GM23338 (cell line): Measurements from ENCODE around the gene CTSF. TPM values are rescaled to one million over a fixed set of nuclear protein-coding genes. Genes with fewer than 3 reads are reported as not detected.
A peak's percentile ranks its signal among the peaks of the same experiment; 100 is the strongest.

Experiments
- ATAC-seq: fragments of 200-7000 bp; cut with Tn5 transposase; 3 replicates; pipeline ENCODE4 v1.9.1; 2020
- DNase-seq: peaks from one replicate; pipeline ENCODE4 v3.0.0-alpha.2; 2015; ENCODE audit warnings: low spot score
- H2AFZ ChIP-seq: fragments of 200-600 bp; sonication (generic); 2 replicates; pipeline ENCODE4 v1.8.0; 2016; ENCODE audit warnings: antibody characterized with exemption, mild to moderate bottlenecking, moderate library complexity
- H3F3A ChIP-seq: fragments of 200-600 bp; sonication (generic); replicated peaks from 2 replicates; pipeline ENCODE4 v1.8.0; 2017; ENCODE audit warnings: antibody characterized with exemption, mixed run types, low read depth
- H3K27ac ChIP-seq: fragments of 200-600 bp; sonication (generic); 2 replicates; pipeline ENCODE4 v1.6.1; 2016; ENCODE audit warnings: low read depth
- H3K27me3 ChIP-seq: fragments of 200-600 bp; sonication (generic); 2 replicates; pipeline ENCODE4 v1.8.0; 2016; ENCODE audit warnings: mild to moderate bottlenecking, mixed run types, moderate library complexity; ENCODE audit not compliant: insufficient read depth
- H3K36me3 ChIP-seq: fragments of 200-600 bp; sonication (generic); 2 replicates; pipeline ENCODE4 v1.8.0; 2016; ENCODE audit warnings: mild to moderate bottlenecking; ENCODE audit not compliant: insufficient read depth
- H3K4me1 ChIP-seq: fragments of 200-600 bp; sonication (generic); 2 replicates; pipeline ENCODE4 v1.8.0; 2016; ENCODE audit warnings: mild to moderate bottlenecking, moderate library complexity; ENCODE audit not compliant: insufficient read depth
- H3K4me2 ChIP-seq: fragments of 200-600 bp; sonication (generic); 2 replicates; pipeline ENCODE4 v1.7.1; 2017; ENCODE audit warnings: mixed run types
- H3K4me3 ChIP-seq: fragments of 200-600 bp; sonication (generic); 2 replicates; pipeline ENCODE4 v1.6.1; 2016; ENCODE audit warnings: mixed run types
- H3K79me2 ChIP-seq: fragments of 200-600 bp; sonication (generic); replicated peaks from 2 replicates; pipeline ENCODE4 v1.8.0; 2017; ENCODE audit warnings: mild to moderate bottlenecking; ENCODE audit not compliant: insufficient read depth
- H3K9me2 ChIP-seq: fragments of 200-600 bp; sonication (generic); 2 replicates; pipeline ENCODE4 v1.8.0; 2017; ENCODE audit not compliant: insufficient read depth
- H4K20me1 ChIP-seq: fragments of 200-600 bp; sonication (generic); replicated peaks from 2 replicates; pipeline ENCODE4 v1.8.0; 2017; ENCODE audit warnings: mild to moderate bottlenecking; ENCODE audit not compliant: insufficient read depth
- H3K27ac Mint-ChIP-seq: 2 replicates; pipeline ENCODE4 v1.8.0; 2020; ENCODE audit warnings: inconsistent platforms, mild to moderate bottlenecking, moderate library complexity, mixed read lengths
- H3K27me3 Mint-ChIP-seq: 3 replicates; pipeline ENCODE4 v1.8.0; 2022; ENCODE audit warnings: low read depth, mild to moderate bottlenecking, moderate library complexity, mixed read lengths, inconsistent platforms; ENCODE audit not compliant: insufficient read depth, poor library complexity
- H3K36me3 Mint-ChIP-seq: 3 replicates; pipeline ENCODE4 v1.8.0; 2021; ENCODE audit warnings: low read depth, mild to moderate bottlenecking, inconsistent platforms, moderate library complexity, mixed read lengths
- H3K4me1 Mint-ChIP-seq: 3 replicates; pipeline ENCODE4 v1.8.0; 2020; ENCODE audit warnings: mild to moderate bottlenecking, inconsistent platforms, mixed read lengths
- H3K4me3 Mint-ChIP-seq: 3 replicates; pipeline ENCODE4 v1.8.0; 2021; ENCODE audit warnings: moderate library complexity, mild to moderate bottlenecking, inconsistent platforms, mixed read lengths
- H3K9me3 Mint-ChIP-seq: 3 replicates; pipeline ENCODE4 v1.8.0; 2020; ENCODE audit warnings: moderate library complexity, mild to moderate bottlenecking, inconsistent platforms, mixed read lengths
- CTCF ChIP-seq, 2 experiments: fragments of 200-600 bp in 1 of 2; sonication (generic) in 1 of 2; conservative IDR thresholded peaks; 2 replicates each; pipeline versions ENCODE4 v1.5.1 to v1.6.1; 2016 to 2017; ENCODE audit warnings: antibody characterized with exemption in 2 of 2, low read depth in 2 of 2, mild to moderate bottlenecking in 2 of 2, moderate library complexity in 1 of 2
- EZH2 ChIP-seq: fragments of 200-600 bp; sonication (generic); IDR thresholded peaks from one replicate; pipeline ENCODE4 v1.8.0; 2017; ENCODE audit warnings: antibody characterized with exemption, mild to moderate bottlenecking, low read depth; ENCODE audit not compliant: unreplicated experiment
- EZH2phosphoT487 ChIP-seq: fragments of 200-600 bp; sonication (generic); IDR thresholded peaks from one replicate; pipeline ENCODE4 v1.8.1; 2018; ENCODE audit warnings: antibody characterized with exemption; ENCODE audit not compliant: unreplicated experiment
- NANOG ChIP-seq: IDR thresholded peaks from 2 replicates; pipeline ENCODE4 v1.6.1; 2016; ENCODE audit warnings: antibody characterized with exemption, borderline replicate concordance
- POLR2AphosphoS5 ChIP-seq: IDR thresholded peaks from 2 replicates; pipeline ENCODE4 v1.6.1; 2016; ENCODE audit warnings: antibody characterized with exemption, low read depth
- ZNF114 ChIP-seq: fragments of 250-450 bp; sonication (Bioruptor Pico); IDR thresholded peaks from 2 replicates; pipeline ENCODE4 v1.5.0; 2020; ENCODE audit warnings: mild to moderate bottlenecking, moderate library complexity
- ZNF331 ChIP-seq: fragments of 250-450 bp; sonication (Bioruptor Pico); IDR thresholded peaks from 2 replicates; pipeline ENCODE4 v1.5.0; 2020; ENCODE audit warnings: low read depth, mild to moderate bottlenecking, moderate library complexity
- ZNF462 ChIP-seq: fragments of 250-450 bp; sonication (Bioruptor Pico); IDR thresholded peaks from 2 replicates; pipeline ENCODE4 v1.5.0; 2020; ENCODE audit warnings: mild to moderate bottlenecking, moderate library complexity
- polyA plus RNA-seq: library from polyadenylated mRNA; unstranded; fragments of >200 nt; fragmentation: Nextera tagmentation; extraction: Ambion mirVana; gene quantifications from 2 replicates; pipeline ENCODE4 v1.2.1, GENCODE V29; 2016
- total RNA-seq: library from RNA; depleted of rRNA; stranded (reverse); fragments of >200 nt; shearing (Covaris generic); gene quantifications from 2 replicates; pipeline ENCODE4 v1.2.3, GENCODE V29; 2014
- TF ChIP-seq, protein P1 (sequence below): IDR thresholded peaks from 2 replicates; pipeline ENCODE4 v1.6.1; 2016; ENCODE audit warnings: antibody characterized with exemption

CTSF gene
- total and polyA plus RNA-seq, 2 experiments from 2014 or later: 20.4 to 51.1 TPM

- no peak overlapping the region for H3K27ac Mint-ChIP-seq
- Histone ChIP-seq H3F3A (no peaks in the 10 kb centered on the region), H3K79me2 (no peaks in the 10 kb centered on the region), H3K27me3 (no peaks in the 10 kb centered on the region), H3K9me2 (no peaks in the 10 kb centered on the region), H2AFZ (no peak overlapping the region), H3K4me1 (no peaks in the 10 kb centered on the region), H3K36me3 (no peaks in the 10 kb centered on the region), H3K4me3 (no peak overlapping the region), H3K27ac (no peak overlapping the region), H4K20me1 (no peaks in the 10 kb centered on the region), H3K4me2 (no peak overlapping the region)
- no peak overlapping the region for H3K4me3 Mint-ChIP-seq
- DNase-seq (no peak), ATAC-seq (peak; percentile 12; the same call in 2 of the 3 replicates)
- peaks cover 8% of the 10 kb centered on the region for H3K27me3 Mint-ChIP-seq
- H3K9me3 Mint-ChIP-seq: no peaks in the 10 kb centered on the region
- H3K4me1 Mint-ChIP-seq: peaks cover 5% of the 10 kb centered on the region; the same call in 2 of the 3 replicates
- peaks cover 13% of the 10 kb centered on the region for H3K36me3 Mint-ChIP-seq
- TF ChIP-seq EZH2phosphoT487 (no peak), ZNF331 (CRISPR knock-in tag) (no peak), EZH2 (no peak), ZNF114 (no peak), POLR2AphosphoS5 (no peak), NANOG (no peak), CTCF (conservative IDR thresholded peaks at IDR 0.05; ENCODE audit: low read depth in 2 of 2) (no peak), ZNF462 (CRISPR knock-in tag) (no peak)
- TF ChIP-seq, protein P1, sequence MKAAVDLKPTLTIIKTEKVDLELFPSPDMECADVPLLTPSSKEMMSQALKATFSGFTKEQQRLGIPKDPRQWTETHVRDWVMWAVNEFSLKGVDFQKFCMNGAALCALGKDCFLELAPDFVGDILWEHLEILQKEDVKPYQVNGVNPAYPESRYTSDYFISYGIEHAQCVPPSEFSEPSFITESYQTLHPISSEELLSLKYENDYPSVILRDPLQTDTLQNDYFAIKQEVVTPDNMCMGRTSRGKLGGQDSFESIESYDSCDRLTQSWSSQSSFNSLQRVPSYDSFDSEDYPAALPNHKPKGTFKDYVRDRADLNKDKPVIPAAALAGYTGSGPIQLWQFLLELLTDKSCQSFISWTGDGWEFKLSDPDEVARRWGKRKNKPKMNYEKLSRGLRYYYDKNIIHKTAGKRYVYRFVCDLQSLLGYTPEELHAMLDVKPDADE: no peak
These were observed 36.6 kb downstream of the CTSF start for GRCh38 chr11:66531841-66532240.
